Astrocyte (in vitro differentiated cells and primary cell): Measurements from ENCODE around the gene ARHGAP32. TPM values are rescaled to one million over a fixed set of nuclear protein-coding genes. Genes with fewer than 3 reads are reported as not detected.

Source experiments
- DNase-seq: peaks from one replicate; pipeline ENCODE4 v3.0.0-alpha.2; 2010; ENCODE audit warnings: low read depth
- FAIRE-seq: peaks from 2 replicates; lab custom pipeline; 2011; peaks lifted over from hg19 to GRCh38; lab: Jason Lieb, UNC
- H2AFZ ChIP-seq: 2 replicates; pipeline ENCODE4 v1.6.0; 2012; ENCODE audit warnings: low read depth, low read length, inconsistent platforms
- H3K27ac ChIP-seq: 2 replicates; pipeline ENCODE4 v1.5.1; 2011; ENCODE audit warnings: low read depth, low read length, inconsistent platforms
- H3K27me3 ChIP-seq: 2 replicates; pipeline ENCODE4 v1.6.0; 2011; ENCODE audit warnings: low read length, inconsistent platforms; ENCODE audit not compliant: insufficient read depth
- H3K36me3 ChIP-seq: 2 replicates; pipeline ENCODE4 v1.5.1; 2011; ENCODE audit warnings: low read length, inconsistent platforms; ENCODE audit not compliant: insufficient read depth
- H3K4me1 ChIP-seq: 2 replicates; pipeline ENCODE4 v1.5.1; 2011; ENCODE audit warnings: low read length, inconsistent platforms; ENCODE audit not compliant: insufficient read depth
- H3K4me2 ChIP-seq: 2 replicates; pipeline ENCODE4 v1.6.0; 2012; ENCODE audit warnings: low read length, inconsistent platforms
- H3K4me3 ChIP-seq: 2 replicates; pipeline ENCODE4 v1.5.1; 2011; ENCODE audit warnings: low read depth, mild to moderate bottlenecking, low read length, inconsistent platforms; ENCODE audit not compliant: insufficient read depth
- H3K79me2 ChIP-seq: 2 replicates; pipeline ENCODE4 v1.6.0; 2012; ENCODE audit warnings: mild to moderate bottlenecking, low read length, inconsistent platforms; ENCODE audit not compliant: insufficient read depth
- H3K9ac ChIP-seq: 2 replicates; pipeline ENCODE4 v1.6.0; 2012; ENCODE audit warnings: mild to moderate bottlenecking, low read length, inconsistent platforms
- H3K9me3 ChIP-seq: 2 replicates; pipeline ENCODE4 v1.5.1; 2012; ENCODE audit warnings: low read depth, mild to moderate bottlenecking, low read length, inconsistent platforms; ENCODE audit not compliant: insufficient read depth
- H4K20me1 ChIP-seq: 2 replicates; pipeline ENCODE4 v1.6.0; 2012; ENCODE audit warnings: low read length, inconsistent platforms; ENCODE audit not compliant: insufficient read depth
- H3K27ac Mint-ChIP-seq: one replicate; pipeline ENCODE4 v1.8.0; 2021; ENCODE audit warnings: mild to moderate bottlenecking, mixed read lengths; ENCODE audit not compliant: unreplicated experiment
- H3K27me3 Mint-ChIP-seq: one replicate; pipeline ENCODE4 v1.8.0; 2021; ENCODE audit warnings: low read depth, mixed read lengths; ENCODE audit not compliant: unreplicated experiment
- H3K36me3 Mint-ChIP-seq: one replicate; pipeline ENCODE4 v1.8.0; 2021; ENCODE audit warnings: low read depth, mixed read lengths; ENCODE audit not compliant: unreplicated experiment
- H3K4me1 Mint-ChIP-seq: one replicate; pipeline ENCODE4 v1.8.0; 2021; ENCODE audit warnings: low read depth, mixed read lengths; ENCODE audit not compliant: unreplicated experiment
- H3K4me3 Mint-ChIP-seq: one replicate; pipeline ENCODE4 v1.8.0; 2021; ENCODE audit warnings: mild to moderate bottlenecking, moderate library complexity, mixed read lengths; ENCODE audit not compliant: unreplicated experiment
- H3K9me3 Mint-ChIP-seq: one replicate; pipeline ENCODE4 v1.8.0; 2021; ENCODE audit warnings: mild to moderate bottlenecking, mixed read lengths; ENCODE audit not compliant: unreplicated experiment
- EZH2 ChIP-seq: IDR thresholded peaks from 2 replicates; pipeline ENCODE4 v1.6.1; 2012; ENCODE audit warnings: mild to moderate bottlenecking, low read length, inconsistent platforms; ENCODE audit not compliant: insufficient read depth
- total RNA-seq: library from RNA; stranded (reverse); gene quantifications from 2 replicates; pipeline ENCODE4 v1.2.1, GENCODE V29; 2021
- TF ChIP-seq, protein P1 (sequence below): IDR thresholded peaks from 2 replicates; pipeline ENCODE4 v1.5.1; 2011; ENCODE audit warnings: low read depth, mild to moderate bottlenecking, inconsistent platforms, low read length, moderate library complexity; ENCODE audit not compliant: insufficient read depth

Gene ARHGAP32
- total RNA-seq, 1 donor from 2014 or later = 21.6 TPM

DNA sequence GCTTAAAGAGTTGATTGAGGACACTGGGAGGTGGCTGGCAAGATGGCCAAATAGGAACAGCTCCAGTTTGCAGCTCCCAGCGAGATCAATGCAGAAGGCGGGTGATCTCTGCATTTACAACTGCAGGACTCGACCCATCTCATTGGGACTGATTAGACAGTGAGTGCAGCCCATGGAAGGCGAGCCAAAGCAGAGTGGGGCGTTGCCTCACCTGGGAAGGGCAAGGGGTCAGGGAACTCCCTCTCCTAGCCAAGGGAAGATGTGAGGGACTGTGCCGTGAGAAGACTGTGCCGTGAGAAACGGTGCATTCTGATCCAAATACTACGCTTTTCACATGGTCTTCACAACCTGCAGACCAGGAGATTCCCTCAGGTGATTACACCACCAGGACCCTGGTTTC, 36.4 kb downstream of the ARHGAP32 start:
- Histone ChIP-seq H3K9me3 (no peaks in the 10 kb centered on the region), H3K36me3 (no peaks in the 10 kb centered on the region), H3K4me3 (no peak overlapping the region), H3K79me2 (peaks cover 40% of the 10 kb centered on the region), H4K20me1 (no peaks in the 10 kb centered on the region), H2AFZ (no peak overlapping the region), H3K4me1 (no peaks in the 10 kb centered on the region), H3K27me3 (no peaks in the 10 kb centered on the region), H3K9ac (no peak overlapping the region), H3K4me2 (no peak overlapping the region), H3K27ac (no peak overlapping the region)
- FAIRE-seq (no peak), DNase-seq (no peak)
- H3K9me3 Mint-ChIP-seq = peaks cover 15% of the 10 kb centered on the region
- H3K27ac Mint-ChIP-seq = no peak overlapping the region
- TF ChIP-seq, protein P1, sequence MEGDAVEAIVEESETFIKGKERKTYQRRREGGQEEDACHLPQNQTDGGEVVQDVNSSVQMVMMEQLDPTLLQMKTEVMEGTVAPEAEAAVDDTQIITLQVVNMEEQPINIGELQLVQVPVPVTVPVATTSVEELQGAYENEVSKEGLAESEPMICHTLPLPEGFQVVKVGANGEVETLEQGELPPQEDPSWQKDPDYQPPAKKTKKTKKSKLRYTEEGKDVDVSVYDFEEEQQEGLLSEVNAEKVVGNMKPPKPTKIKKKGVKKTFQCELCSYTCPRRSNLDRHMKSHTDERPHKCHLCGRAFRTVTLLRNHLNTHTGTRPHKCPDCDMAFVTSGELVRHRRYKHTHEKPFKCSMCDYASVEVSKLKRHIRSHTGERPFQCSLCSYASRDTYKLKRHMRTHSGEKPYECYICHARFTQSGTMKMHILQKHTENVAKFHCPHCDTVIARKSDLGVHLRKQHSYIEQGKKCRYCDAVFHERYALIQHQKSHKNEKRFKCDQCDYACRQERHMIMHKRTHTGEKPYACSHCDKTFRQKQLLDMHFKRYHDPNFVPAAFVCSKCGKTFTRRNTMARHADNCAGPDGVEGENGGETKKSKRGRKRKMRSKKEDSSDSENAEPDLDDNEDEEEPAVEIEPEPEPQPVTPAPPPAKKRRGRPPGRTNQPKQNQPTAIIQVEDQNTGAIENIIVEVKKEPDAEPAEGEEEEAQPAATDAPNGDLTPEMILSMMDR = no peak
- TF ChIP-seq EZH2 = no peak
- peaks cover 7% of the 10 kb centered on the region for H3K36me3 Mint-ChIP-seq
- peaks cover 17% of the 10 kb centered on the region for H3K4me1 Mint-ChIP-seq
- H3K4me3 Mint-ChIP-seq = no peak overlapping the region
- H3K27me3 Mint-ChIP-seq = no peaks in the 10 kb centered on the region

DNA sequence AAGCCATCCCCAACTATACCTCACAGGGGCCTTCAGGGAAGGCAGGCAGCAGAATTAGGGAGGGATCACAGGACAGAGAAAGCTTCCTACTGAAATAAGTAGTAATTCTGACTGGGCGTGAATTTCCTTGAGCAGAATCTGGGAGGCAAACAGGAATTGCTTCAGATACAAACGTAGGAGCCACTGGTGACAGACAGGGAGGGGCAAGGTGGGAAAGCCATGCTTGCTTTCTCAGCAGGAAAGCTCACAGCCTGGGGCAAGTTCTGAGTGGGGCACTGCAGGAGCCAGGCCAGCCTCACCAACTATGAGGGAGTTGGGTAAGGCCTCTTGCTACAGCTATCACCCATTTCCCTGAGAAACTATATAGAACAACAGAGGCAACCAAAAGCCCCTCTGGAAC, 43.6 kb downstream of the ARHGAP32 start:
- H3K9me3 ChIP-seq = no peaks in the 10 kb centered on the region
- peaks cover 22% of the 10 kb centered on the region for H3K9me3 Mint-ChIP-seq

DNA sequence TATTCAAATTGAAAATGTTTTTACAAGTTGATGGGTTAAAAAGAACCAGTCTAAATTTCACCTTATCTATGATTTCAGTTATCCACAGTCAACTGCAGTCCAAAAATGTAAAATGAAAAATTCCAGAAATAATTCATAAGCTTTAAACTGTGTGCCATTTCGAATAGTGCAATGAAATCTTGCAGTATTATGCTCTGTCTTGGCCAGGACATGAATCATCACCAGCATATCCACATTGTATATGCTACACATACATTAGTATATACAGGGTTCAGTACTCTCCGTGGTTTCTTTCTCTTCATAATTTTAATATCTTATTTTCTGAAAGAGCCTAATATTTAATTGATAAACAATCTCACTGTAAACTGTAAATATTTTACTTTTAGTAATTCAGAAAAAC, 45.9 kb downstream of the ARHGAP32 start:
- no peak for DNase-seq
- Mint-ChIP-seq H3K9me3 (peaks cover 15% of the 10 kb centered on the region), H3K27me3 (no peaks in the 10 kb centered on the region), H3K36me3 (peaks cover 7% of the 10 kb centered on the region), H3K4me1 (peaks cover 37% of the 10 kb centered on the region), H3K27ac (no peak overlapping the region), H3K4me3 (no peak overlapping the region)
- H3K27ac ChIP-seq = peak overlapping the region; percentile 99
- H3K36me3 ChIP-seq = no peaks in the 10 kb centered on the region
- TF ChIP-seq, protein P1 = no peak
- no peak for TF ChIP-seq EZH2
- H3K4me3 ChIP-seq = no peak overlapping the region
- no peaks in the 10 kb centered on the region for H4K20me1 ChIP-seq
- H3K27me3 ChIP-seq = no peaks in the 10 kb centered on the region
- peak overlapping the region; percentile 22 for H3K4me2 ChIP-seq
- H3K4me1 ChIP-seq = peaks cover 34% of the 10 kb centered on the region
- peaks cover 55% of the 10 kb centered on the region for H3K79me2 ChIP-seq
- H2AFZ ChIP-seq = no peak overlapping the region
- H3K9me3 ChIP-seq = no peaks in the 10 kb centered on the region
- no peak for FAIRE-seq
- peak overlapping the region; percentile 64 for H3K9ac ChIP-seq

More for the DNA sequence above, 43.6 kb downstream of the ARHGAP32 start:
- peaks cover 26% of the 10 kb centered on the region for H3K4me1 ChIP-seq
- no peaks in the 10 kb centered on the region for H3K27me3 ChIP-seq
- H3K4me3 ChIP-seq = no peak overlapping the region
- H3K27ac ChIP-seq = no peak overlapping the region
- H3K9ac ChIP-seq = no peak overlapping the region
- TF ChIP-seq, protein P1 = no peak
- FAIRE-seq (no peak), DNase-seq (no peak)
- H2AFZ ChIP-seq = no peak overlapping the region
- no peaks in the 10 kb centered on the region for H4K20me1 ChIP-seq
- peaks cover 22% of the 10 kb centered on the region for H3K4me1 Mint-ChIP-seq
- H3K27me3 Mint-ChIP-seq = no peaks in the 10 kb centered on the region
- H3K27ac Mint-ChIP-seq = no peak overlapping the region
- H3K36me3 Mint-ChIP-seq = peaks cover 9% of the 10 kb centered on the region
- H3K36me3 ChIP-seq = no peaks in the 10 kb centered on the region
- peaks cover 63% of the 10 kb centered on the region for H3K79me2 ChIP-seq
- H3K4me3 Mint-ChIP-seq = no peak overlapping the region
- no peak overlapping the region for H3K4me2 ChIP-seq
